HepG2 (cell line): ENCODE results near the gene NBL1. TPM values are rescaled to one million over a fixed set of nuclear protein-coding genes. Genes with fewer than 3 reads are reported as not detected.

ENCODE experiments used
- BCL6 ChIP-seq: IDR thresholded peaks from 2 replicates; pipeline ENCODE4 v1.6.1; 2016; ENCODE audit warnings: missing genetic modification reagents, missing compliant biosample characterization
- E2F5 ChIP-seq: sonication (generic); formaldehyde crosslinking; conservative IDR thresholded peaks from 2 replicates; pipeline ENCODE4 v1.4.0; 2020; ENCODE audit warnings: missing genetic modification reagents
- FOXA1 ChIP-seq, 2 experiments: fragments of 450-650 bp in 1 of 2; sonication (generic) in 1 of 2; formaldehyde crosslinking in 1 of 2; IDR thresholded peaks; 2 replicates each; pipeline versions ENCODE4 v1.4.0 to v1.6.1; 2016 to 2020; ENCODE audit warnings: missing genetic modification reagents in 1 of 2
- HDAC2 ChIP-seq: sonication (generic); formaldehyde crosslinking; IDR thresholded peaks from 2 replicates; pipeline ENCODE4 v1.4.0; 2020; ENCODE audit warnings: missing genetic modification reagents
- HOXA9 ChIP-seq: sonication (generic); formaldehyde crosslinking; IDR thresholded peaks from 2 replicates; pipeline ENCODE4 v1.8.1; 2022; ENCODE audit warnings: missing genetic modification reagents, mild to moderate bottlenecking, moderate library complexity, borderline replicate concordance
- MAF1 ChIP-seq: sonication (generic); formaldehyde crosslinking; IDR thresholded peaks from 2 replicates; pipeline ENCODE4 v1.5.0; 2020; ENCODE audit warnings: missing genetic modification reagents, borderline replicate concordance
- PBX2 ChIP-seq: IDR thresholded peaks from 2 replicates; pipeline ENCODE4 v1.6.1; 2016; ENCODE audit warnings: control low read depth
- RCOR2 ChIP-seq: IDR thresholded peaks from 2 replicates; pipeline ENCODE4 v1.6.1; 2016; ENCODE audit warnings: missing biosample characterization, missing genetic modification reagents
- RFX3 ChIP-seq: IDR thresholded peaks from 2 replicates; pipeline ENCODE4 v1.6.1; 2016; ENCODE audit warnings: missing biosample characterization, missing genetic modification reagents
- RXRA ChIP-seq: sonication (generic); formaldehyde crosslinking; IDR thresholded peaks from 2 replicates; pipeline ENCODE4 v1.5.1; 2020; ENCODE audit warnings: missing genetic modification reagents
- TCF7L2 ChIP-seq: IDR thresholded peaks from 2 replicates; pipeline ENCODE4 v1.6.1; 2011; ENCODE audit warnings: mild to moderate bottlenecking, low read depth, low read length, moderate library complexity
- ZNF205 ChIP-seq: IDR thresholded peaks from 2 replicates; pipeline ENCODE4 v1.6.1; 2018; ENCODE audit warnings: missing biosample characterization, missing genetic modification reagents
- ZNF296 ChIP-seq: sonication (generic); formaldehyde crosslinking; conservative IDR thresholded peaks from 2 replicates; pipeline ENCODE4 v1.5.0; 2020; ENCODE audit warnings: mild to moderate bottlenecking, missing genetic modification reagents
- ZNF350 ChIP-seq: sonication (generic); formaldehyde crosslinking; IDR thresholded peaks from 2 replicates; pipeline ENCODE4 v1.4.0; 2020; ENCODE audit warnings: mild to moderate bottlenecking, low read depth, missing genetic modification reagents, borderline replicate concordance
- ZNF605 ChIP-seq: sonication (generic); formaldehyde crosslinking; IDR thresholded peaks from 2 replicates; pipeline ENCODE4 v1.8.0; 2022; ENCODE audit warnings: mild to moderate bottlenecking, missing genetic modification reagents
- ZNF766 ChIP-seq: sonication (generic); formaldehyde crosslinking; IDR thresholded peaks from 2 replicates; pipeline ENCODE4 v1.5.0; 2020; ENCODE audit warnings: missing genetic modification reagents, borderline replicate concordance
- ZNF883 ChIP-seq: sonication (generic); formaldehyde crosslinking; IDR thresholded peaks from 2 replicates; pipeline ENCODE4 v1.5.1; 2020; ENCODE audit warnings: mild to moderate bottlenecking, missing genetic modification reagents; ENCODE audit errors: not compliant biosample characterization
- polyA plus RNA-seq, 8 experiments: library from polyadenylated mRNA; depleted of rRNA in 3 of 8; stranded (reverse) in 7 of 8; unstranded in 1 of 8; fragments of >200 nt; fragmentation: Illumina TruSeq in 4 of 8; extraction: Trizol in 4 of 8; gene quantifications; 2 replicates each; pipeline versions ENCODE4 v1.2.1 to v1.2.3, GENCODE V29; 2011 to 2016; ENCODE audit warnings: low read depth in 4 of 8, missing spikeins in 1 of 8, mixed read lengths in 1 of 8; ENCODE audit not compliant: insufficient read depth in 1 of 8
- total RNA-seq, 5 experiments: library from RNA; depleted of rRNA; stranded (reverse); fragments of >200 nt; fragmentation: Illumina TruSeq; extraction: Trizol; gene quantifications; 2 replicates each; pipeline ENCODE4 v1.2.3, GENCODE V29; 2016; ENCODE audit warnings: low read depth in 1 of 5
- TF ChIP-seq, protein P1 (sequence below): sonication (generic); formaldehyde crosslinking; conservative IDR thresholded peaks from 2 replicates; pipeline ENCODE4 v1.4.0; 2020; ENCODE audit warnings: mild to moderate bottlenecking, missing genetic modification reagents, moderate library complexity
- TF ChIP-seq, protein P2 (sequence below): sonication (generic); formaldehyde crosslinking; IDR thresholded peaks from 2 replicates; pipeline ENCODE4 v1.4.0; 2020; ENCODE audit warnings: missing genetic modification reagents, borderline replicate concordance
- TF ChIP-seq, protein P3 (sequence below): sonication (generic); formaldehyde crosslinking; IDR thresholded peaks from 2 replicates; pipeline ENCODE4 v1.4.0; 2020; ENCODE audit warnings: missing genetic modification reagents

NBL1 gene
- total and polyA plus RNA-seq, 2 of the 13 experiments (the other 11 are each of a cell fraction or from before 2014, with no cell fraction given), result 2.7 to 13.8 TPM

GRCh38 chr1:19619697-19620384 is 24.3 kb upstream of the NBL1 start (continued):
- TF ChIP-seq, protein P1, sequence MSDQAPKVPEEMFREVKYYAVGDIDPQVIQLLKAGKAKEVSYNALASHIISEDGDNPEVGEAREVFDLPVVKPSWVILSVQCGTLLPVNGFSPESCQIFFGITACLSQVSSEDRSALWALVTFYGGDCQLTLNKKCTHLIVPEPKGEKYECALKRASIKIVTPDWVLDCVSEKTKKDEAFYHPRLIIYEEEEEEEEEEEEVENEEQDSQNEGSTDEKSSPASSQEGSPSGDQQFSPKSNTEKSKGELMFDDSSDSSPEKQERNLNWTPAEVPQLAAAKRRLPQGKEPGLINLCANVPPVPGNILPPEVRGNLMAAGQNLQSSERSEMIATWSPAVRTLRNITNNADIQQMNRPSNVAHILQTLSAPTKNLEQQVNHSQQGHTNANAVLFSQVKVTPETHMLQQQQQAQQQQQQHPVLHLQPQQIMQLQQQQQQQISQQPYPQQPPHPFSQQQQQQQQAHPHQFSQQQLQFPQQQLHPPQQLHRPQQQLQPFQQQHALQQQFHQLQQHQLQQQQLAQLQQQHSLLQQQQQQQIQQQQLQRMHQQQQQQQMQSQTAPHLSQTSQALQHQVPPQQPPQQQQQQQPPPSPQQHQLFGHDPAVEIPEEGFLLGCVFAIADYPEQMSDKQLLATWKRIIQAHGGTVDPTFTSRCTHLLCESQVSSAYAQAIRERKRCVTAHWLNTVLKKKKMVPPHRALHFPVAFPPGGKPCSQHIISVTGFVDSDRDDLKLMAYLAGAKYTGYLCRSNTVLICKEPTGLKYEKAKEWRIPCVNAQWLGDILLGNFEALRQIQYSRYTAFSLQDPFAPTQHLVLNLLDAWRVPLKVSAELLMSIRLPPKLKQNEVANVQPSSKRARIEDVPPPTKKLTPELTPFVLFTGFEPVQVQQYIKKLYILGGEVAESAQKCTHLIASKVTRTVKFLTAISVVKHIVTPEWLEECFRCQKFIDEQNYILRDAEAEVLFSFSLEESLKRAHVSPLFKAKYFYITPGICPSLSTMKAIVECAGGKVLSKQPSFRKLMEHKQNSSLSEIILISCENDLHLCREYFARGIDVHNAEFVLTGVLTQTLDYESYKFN (CRISPR knock-in tag), result peak; percentile 94
- TF ChIP-seq, protein P2, sequence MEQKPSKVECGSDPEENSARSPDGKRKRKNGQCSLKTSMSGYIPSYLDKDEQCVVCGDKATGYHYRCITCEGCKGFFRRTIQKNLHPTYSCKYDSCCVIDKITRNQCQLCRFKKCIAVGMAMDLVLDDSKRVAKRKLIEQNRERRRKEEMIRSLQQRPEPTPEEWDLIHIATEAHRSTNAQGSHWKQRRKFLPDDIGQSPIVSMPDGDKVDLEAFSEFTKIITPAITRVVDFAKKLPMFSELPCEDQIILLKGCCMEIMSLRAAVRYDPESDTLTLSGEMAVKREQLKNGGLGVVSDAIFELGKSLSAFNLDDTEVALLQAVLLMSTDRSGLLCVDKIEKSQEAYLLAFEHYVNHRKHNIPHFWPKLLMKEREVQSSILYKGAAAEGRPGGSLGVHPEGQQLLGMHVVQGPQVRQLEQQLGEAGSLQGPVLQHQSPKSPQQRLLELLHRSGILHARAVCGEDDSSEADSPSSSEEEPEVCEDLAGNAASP (CRISPR knock-in tag), result peak; percentile 56; the same call in 1 of the 2 replicates
- TF ChIP-seq RXRA (CRISPR knock-in tag) (peak; percentile 64; the same call in 1 of the 2 replicates), MAF1 (no peak), RCOR2 (CRISPR knock-in tag) (peak; percentile 78; the same call in 1 of the 2 replicates), E2F5 (no peak), PBX2 (CRISPR knock-in tag) (peak; percentile 72; the same call in 1 of the 2 replicates), TCF7L2 (no peak), RFX3 (CRISPR knock-in tag) (no peak), ZNF605 (no peak), ZNF350 (CRISPR knock-in tag) (no peak), ZNF296 (no peak), HOXA9 (CRISPR knock-in tag) (no peak), ZNF883 (no peak), FOXA1 (IDR thresholded peaks at IDR 0.05) (peak; percentile 65), FOXA1 (CRISPR knock-in tag; IDR thresholded peaks at IDR 0.05) (peak; percentile 90), HDAC2 (CRISPR knock-in tag) (peak; percentile 91), ZNF766 (CRISPR knock-in tag) (0 out of 2 replicates have a peak, but pooled peaks have one; percentile 25), BCL6 (CRISPR knock-in tag) (peak; percentile 97), ZNF205 (CRISPR knock-in tag) (peak; percentile 59; the same call in 1 of the 2 replicates)
- TF ChIP-seq, protein P3, sequence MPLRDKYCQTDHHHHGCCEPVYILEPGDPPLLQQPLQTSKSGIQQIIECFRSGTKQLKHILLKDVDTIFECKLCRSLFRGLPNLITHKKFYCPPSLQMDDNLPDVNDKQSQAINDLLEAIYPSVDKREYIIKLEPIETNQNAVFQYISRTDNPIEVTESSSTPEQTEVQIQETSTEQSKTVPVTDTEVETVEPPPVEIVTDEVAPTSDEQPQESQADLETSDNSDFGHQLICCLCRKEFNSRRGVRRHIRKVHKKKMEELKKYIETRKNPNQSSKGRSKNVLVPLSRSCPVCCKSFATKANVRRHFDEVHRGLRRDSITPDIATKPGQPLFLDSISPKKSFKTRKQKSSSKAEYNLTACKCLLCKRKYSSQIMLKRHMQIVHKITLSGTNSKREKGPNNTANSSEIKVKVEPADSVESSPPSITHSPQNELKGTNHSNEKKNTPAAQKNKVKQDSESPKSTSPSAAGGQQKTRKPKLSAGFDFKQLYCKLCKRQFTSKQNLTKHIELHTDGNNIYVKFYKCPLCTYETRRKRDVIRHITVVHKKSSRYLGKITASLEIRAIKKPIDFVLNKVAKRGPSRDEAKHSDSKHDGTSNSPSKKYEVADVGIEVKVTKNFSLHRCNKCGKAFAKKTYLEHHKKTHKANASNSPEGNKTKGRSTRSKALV (CRISPR knock-in tag), result peak; percentile 31; the same call in 1 of the 2 replicates
